GM19099 (cell line): Measurements from ENCODE around the gene FABP7.

Experiments used
- POLR2A ChIP-seq: IDR thresholded peaks from 3 replicates; pipeline ENCODE4 v1.6.1; 2011; ENCODE audit warnings: low read depth; ENCODE audit not compliant: insufficient read length; ENCODE audit errors: extremely low read depth

The FABP7 gene

GRCh38 chr6:122753000-122753687, 26.4 kb upstream of the FABP7 start:
- TF ChIP-seq POLR2A: no peak

- no peak for TF ChIP-seq POLR2A
Observed at GRCh38 chr6:122753688-122754056, 25.8 kb upstream of the FABP7 start.

GRCh38 chr6:122754191-122754731, 25.3 kb upstream of the FABP7 start:
- no peak for TF ChIP-seq POLR2A

- no peak for TF ChIP-seq POLR2A
Observed at GRCh38 chr6:122755901-122756300, 23.6 kb upstream of the FABP7 start.

GRCh38 chr6:122758927-122759334, 20.6 kb upstream of the FABP7 start:
- no peak for TF ChIP-seq POLR2A

GRCh38 chr6:122760330-122760729, 19.2 kb upstream of the FABP7 start:
- TF ChIP-seq POLR2A: no peak

GRCh38 chr6:122766256-122766655, 13.3 kb upstream of the FABP7 start:
- no peak for TF ChIP-seq POLR2A

- no peak for TF ChIP-seq POLR2A
Observed at GRCh38 chr6:122770835-122771601, 8.5 kb upstream of the FABP7 start.

- no peak for TF ChIP-seq POLR2A
Observed at GRCh38 chr6:122772724-122773415, 6.6 kb upstream of the FABP7 start.

- TF ChIP-seq POLR2A: no peak
Observed at GRCh38 chr6:122775975-122776374, 3.5 kb upstream of the FABP7 start.

- TF ChIP-seq POLR2A: no peak
Observed at GRCh38 chr6:122778302-122778701, 1.2 kb upstream of the FABP7 start.

GRCh38 chr6:122778985-122779661, 393 bp upstream of the FABP7 start:
- TF ChIP-seq POLR2A: no peak

GRCh38 chr6:122780114-122780513, 598 bp downstream of the FABP7 start:
- TF ChIP-seq POLR2A: no peak

GRCh38 chr6:122781716-122782115, 2.2 kb downstream of the FABP7 start:
- TF ChIP-seq POLR2A: no peak

- TF ChIP-seq POLR2A: no peak
Observed at GRCh38 chr6:122783401-122783800, 3.9 kb downstream of the FABP7 start.
